Endothelial cell of umbilical vein (primary cell): ENCODE measurements around the gene SLC35B4.

ENCODE experiments used
- EZH2 ChIP-seq: IDR thresholded peaks from 2 replicates; pipeline ENCODE4 v1.6.1; 2012; ENCODE audit warnings: borderline replicate concordance, low read depth, mild to moderate bottlenecking, moderate library complexity, low read length, inconsistent platforms; ENCODE audit not compliant: severe bottlenecking
- MAX ChIP-seq: IDR thresholded peaks from 2 replicates; pipeline ENCODE4 v1.6.1; 2011; ENCODE audit not compliant: insufficient read depth, insufficient read length
- POLR2A ChIP-seq: IDR thresholded peaks from 2 replicates; pipeline ENCODE4 v1.6.1; 2012; ENCODE audit warnings: low read depth, mild to moderate bottlenecking, control low read depth, low read length
- TF ChIP-seq, protein P1 (sequence below), 2 donors: IDR thresholded peaks; 1 replicate in 1 of 2; 2 replicates in 1 of 2; pipeline ENCODE4 v1.5.1; 2011; ENCODE audit warnings: low read length in 2 of 2, mild to moderate bottlenecking in 2 of 2, moderate library complexity in 2 of 2, control low read depth in 1 of 2, inconsistent platforms in 1 of 2, low read depth in 1 of 2; ENCODE audit not compliant: insufficient read depth in 1 of 2; ENCODE audit errors: extremely low read depth in 1 of 2

DNA sequence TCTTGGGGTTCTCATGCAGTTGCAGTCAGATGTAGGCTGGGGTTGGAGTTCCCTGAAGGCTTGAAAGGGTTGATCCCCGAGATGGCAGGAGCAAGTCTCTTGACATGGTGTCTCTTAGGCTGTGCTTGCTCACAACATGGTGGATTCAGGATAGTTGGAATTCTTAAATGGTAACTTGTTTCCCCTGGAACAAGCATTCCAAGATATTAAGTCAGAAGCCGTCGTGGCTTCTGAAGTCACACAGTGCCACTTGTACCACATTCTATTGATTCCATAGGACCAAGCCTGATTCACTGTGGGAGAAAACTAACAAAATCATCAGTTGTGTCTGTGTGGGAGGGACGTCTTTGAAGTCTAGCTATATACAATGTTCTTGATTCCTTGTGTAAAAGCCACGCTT is 3.5 kb upstream of the SLC35B4 start:
- no peak for TF ChIP-seq POLR2A
- no peak for TF ChIP-seq EZH2
- TF ChIP-seq, protein P1, sequence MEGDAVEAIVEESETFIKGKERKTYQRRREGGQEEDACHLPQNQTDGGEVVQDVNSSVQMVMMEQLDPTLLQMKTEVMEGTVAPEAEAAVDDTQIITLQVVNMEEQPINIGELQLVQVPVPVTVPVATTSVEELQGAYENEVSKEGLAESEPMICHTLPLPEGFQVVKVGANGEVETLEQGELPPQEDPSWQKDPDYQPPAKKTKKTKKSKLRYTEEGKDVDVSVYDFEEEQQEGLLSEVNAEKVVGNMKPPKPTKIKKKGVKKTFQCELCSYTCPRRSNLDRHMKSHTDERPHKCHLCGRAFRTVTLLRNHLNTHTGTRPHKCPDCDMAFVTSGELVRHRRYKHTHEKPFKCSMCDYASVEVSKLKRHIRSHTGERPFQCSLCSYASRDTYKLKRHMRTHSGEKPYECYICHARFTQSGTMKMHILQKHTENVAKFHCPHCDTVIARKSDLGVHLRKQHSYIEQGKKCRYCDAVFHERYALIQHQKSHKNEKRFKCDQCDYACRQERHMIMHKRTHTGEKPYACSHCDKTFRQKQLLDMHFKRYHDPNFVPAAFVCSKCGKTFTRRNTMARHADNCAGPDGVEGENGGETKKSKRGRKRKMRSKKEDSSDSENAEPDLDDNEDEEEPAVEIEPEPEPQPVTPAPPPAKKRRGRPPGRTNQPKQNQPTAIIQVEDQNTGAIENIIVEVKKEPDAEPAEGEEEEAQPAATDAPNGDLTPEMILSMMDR (IDR thresholded peaks at IDR 0.05; ENCODE audit: extremely low read depth in 1 of 2, insufficient read depth in 1 of 2, low read depth in 1 of 2, low read length in 2 of 2) = no peak
- TF ChIP-seq MAX = no peak
